IPS DF 4.7 (cell line): Measurements from ENCODE around the gene LMTK2.
A peak's percentile ranks its signal among the peaks of the same experiment; 100 is the strongest.

Experiments used
- DNase-seq: peaks from one replicate; pipeline ENCODE4 v3.0.0-alpha.2; 2013; ENCODE audit warnings: low spot score; ENCODE audit errors: extremely low read depth

LMTK2 gene

GRCh38 chr7:98202367-98203195, 95.9 kb downstream of the LMTK2 start:
- no peak for DNase-seq

GRCh38 chr7:98203261-98203963, 96.8 kb downstream of the LMTK2 start:
- no peak for DNase-seq

GRCh38 chr7:98203964-98204605, 97.4 kb downstream of the LMTK2 start:
- DNase-seq = no peak

- no peak for DNase-seq
Measured at GRCh38 chr7:98204670-98205069, 98.0 kb downstream of the LMTK2 start.

- no peak for DNase-seq
Measured at GRCh38 chr7:98205162-98205845, 98.6 kb downstream of the LMTK2 start.

- DNase-seq = no peak
Measured at GRCh38 chr7:98206451-98207330, 100.0 kb downstream of the LMTK2 start.

- DNase-seq = no peak
Measured at GRCh38 chr7:98209166-98209920, 102.7 kb downstream of the LMTK2 start.

- DNase-seq = peak; percentile 7
Measured at GRCh38 chr7:98210513-98211220, 104.0 kb downstream of the LMTK2 start.

- no peak for DNase-seq
Measured at GRCh38 chr7:98211221-98211675, 104.6 kb downstream of the LMTK2 start, which contains the start of gene BHLHA15. TSS of gene BHLHA15 (plus strand) at chr7:98211439. CDS start at chr7:98212310, 871 bp downstream.

GRCh38 chr7:98211676-98212531, 105.2 kb downstream of the LMTK2 start:
- DNase-seq = no peak

- no peak for DNase-seq
Measured at GRCh38 chr7:98212532-98213041, 105.9 kb downstream of the LMTK2 start.

- no peak for DNase-seq
Measured at GRCh38 chr7:98213296-98213887, 106.7 kb downstream of the LMTK2 start.

GRCh38 chr7:98213888-98214810, 107.5 kb downstream of the LMTK2 start:
- DNase-seq = no peak

- DNase-seq = no peak
Measured at GRCh38 chr7:98214811-98215321, 108.2 kb downstream of the LMTK2 start.

GRCh38 chr7:98215561-98216495, 109.2 kb downstream of the LMTK2 start:
- DNase-seq = no peak
